ENCODE data around the gene MFSD2B. TPM values are rescaled to one million over a fixed set of nuclear protein-coding genes. Genes with fewer than 3 reads are reported as not detected.

MFSD2B gene
- total and polyA plus RNA-seq, 2 donors (not counting 1 experiment from before 2014, with no cell fraction given), result not detected

GRCh38 chr2:24026233-24026632, 16.3 kb downstream of the MFSD2B start:
- H3K79me2 ChIP-seq (ENCODE audit: control insufficient read depth, insufficient read depth, low read length), result no peaks in the 10 kb centered on the region
- peaks cover 15 to 41% of the 10 kb centered on the region in 2 experiments for H3K36me3 ChIP-seq (replicated peaks in 1 of 2; ENCODE audit: control extremely low read depth in 1 of 2, control insufficient read depth in 1 of 2, extremely low read depth in 1 of 2, insufficient read depth in 2 of 2, low read length in 1 of 2)
- H3K27me3 ChIP-seq (replicated peaks in 1 of 4; ENCODE audit: control extremely low read depth in 1 of 4, control insufficient read depth in 3 of 4, insufficient read depth in 4 of 4, low read length in 3 of 4), result no peaks in the 10 kb centered on the region
- intact Hi-C loops (cut with micrococcal nuclease), result no loop called here
- ChIA-PET CTCF (interaction anchor here (1.4 to 1.5 kb wide), 2 partner anchors 58 to 202 kb away, joined by 4 to 5 read pairs; partner anchors contain the start of gene TP53I3), POLR2A (no interaction called here)
- no peaks in the 10 kb centered on the region for H3K9me3 Mint-ChIP-seq (ENCODE audit: insufficient read depth)
- H3K4me3 ChIP-seq (ENCODE audit: control extremely low read depth in 1 of 5, extremely low read depth in 1 of 5, insufficient read depth in 1 of 5, low read depth in 2 of 5, low read length in 4 of 5), result no peak overlapping the region
- H3K27ac Mint-ChIP-seq, result no peak overlapping the region
- H3K9me3 ChIP-seq (ENCODE audit: control extremely low read depth in 1 of 3, control insufficient read depth in 2 of 3, insufficient read depth in 1 of 3, low read length in 2 of 3), result no peaks in the 10 kb centered on the region
- no peak for ATAC-seq (ENCODE audit: low read depth)
- no peak overlapping the region for H3K4me2 ChIP-seq (replicated peaks; ENCODE audit: low read depth, low read length, poor library complexity, severe bottlenecking)
- H3K9ac ChIP-seq (ENCODE audit: low read length), result no peak overlapping the region
- H3K27ac ChIP-seq (ENCODE audit: low read length in 2 of 2), result no peak overlapping the region
- TF ChIP-seq CTCF (IDR thresholded peaks at IDR 0.05) (no peak), EZH2 (IDR thresholded peaks at IDR 0.05; ENCODE audit: borderline replicate concordance, insufficient read depth, low read depth, low read length, poor library complexity, severe bottlenecking) (no peak)
- DNase-seq, result no peak
- no peak overlapping the region for H3K4me3 Mint-ChIP-seq
- no peak overlapping the region for H2AFZ ChIP-seq (ENCODE audit: insufficient read depth, low read depth, low read length, poor library complexity, severe bottlenecking)
- no peaks in the 10 kb centered on the region for H3K4me1 ChIP-seq (ENCODE audit: control insufficient read depth in 2 of 2, insufficient read depth in 2 of 2, low read length in 2 of 2)
- H3K27me3 Mint-ChIP-seq, result no peaks in the 10 kb centered on the region
- 86% methylated on average over 1 of the region's 2 CpGs for WGBS (ENCODE audit: insufficient coverage)
- H3K4me1 Mint-ChIP-seq, result no peaks in the 10 kb centered on the region
- no peaks in the 10 kb centered on the region for H4K20me1 ChIP-seq (ENCODE audit: control insufficient read depth, insufficient read depth, low read length, poor library complexity, severe bottlenecking)

- no peak overlapping the region for H3K4me3 ChIP-seq (ENCODE audit: control extremely low read depth in 1 of 5, extremely low read depth in 1 of 5, insufficient read depth in 1 of 5, low read depth in 2 of 5, low read length in 4 of 5)
These were observed 29.1 kb downstream of the MFSD2B start for GRCh38 chr2:24038786-24039499.

More at GRCh38 chr2:24038786-24039499, 29.1 kb downstream of the MFSD2B start:
- H3K4me3 Mint-ChIP-seq, result no peak overlapping the region
- H3K36me3 ChIP-seq (replicated peaks in 1 of 2; ENCODE audit: control extremely low read depth in 1 of 2, control insufficient read depth in 1 of 2, extremely low read depth in 1 of 2, insufficient read depth in 2 of 2, low read length in 1 of 2), result peaks cover 0 to 23% of the 10 kb centered on the region in 2 experiments
- H3K4me1 ChIP-seq (ENCODE audit: control insufficient read depth in 2 of 2, insufficient read depth in 2 of 2, low read length in 2 of 2), result no peaks in the 10 kb centered on the region
- peaks cover 6% of the 10 kb centered on the region for H4K20me1 ChIP-seq (ENCODE audit: control insufficient read depth, insufficient read depth, low read length, poor library complexity, severe bottlenecking)
- TF ChIP-seq CTCF (IDR thresholded peaks at IDR 0.05) (no peak), EZH2 (IDR thresholded peaks at IDR 0.05; ENCODE audit: borderline replicate concordance, insufficient read depth, low read depth, low read length, poor library complexity, severe bottlenecking) (no peak)
- no peaks in the 10 kb centered on the region for H3K27me3 ChIP-seq (replicated peaks in 1 of 4; ENCODE audit: control extremely low read depth in 1 of 4, control insufficient read depth in 3 of 4, insufficient read depth in 4 of 4, low read length in 3 of 4)
- H3K27ac Mint-ChIP-seq, result no peak overlapping the region
- H3K27me3 Mint-ChIP-seq, result no peaks in the 10 kb centered on the region
- ATAC-seq (ENCODE audit: low read depth), result no peak
- H3K9me3 Mint-ChIP-seq (ENCODE audit: insufficient read depth), result no peaks in the 10 kb centered on the region
- POLR2A ChIA-PET, result no interaction called here
- CTCF ChIA-PET, result interaction anchor here (0.7 kb wide), 1 partner anchor 51 kb away, joined by 3 read pairs; no protein-coding TSS in a partner anchor
- no peak overlapping the region for H2AFZ ChIP-seq (ENCODE audit: insufficient read depth, low read depth, low read length, poor library complexity, severe bottlenecking)
- H3K9me3 ChIP-seq (ENCODE audit: control extremely low read depth in 1 of 3, control insufficient read depth in 2 of 3, insufficient read depth in 1 of 3, low read length in 2 of 3), result no peaks in the 10 kb centered on the region
- no peak overlapping the region for H3K27ac ChIP-seq (ENCODE audit: low read length in 2 of 2)
- no peak overlapping the region for H3K4me2 ChIP-seq (replicated peaks; ENCODE audit: low read depth, low read length, poor library complexity, severe bottlenecking)
- H3K4me1 Mint-ChIP-seq, result peaks cover 10% of the 10 kb centered on the region
- no peak for DNase-seq
- intact Hi-C loops (cut with micrococcal nuclease), result no loop called here
- peaks cover 31% of the 10 kb centered on the region for H3K79me2 ChIP-seq (ENCODE audit: control insufficient read depth, insufficient read depth, low read length)
- H3K9ac ChIP-seq (ENCODE audit: low read length), result no peak overlapping the region
- 100% methylated on average over 6 of the region's 9 CpGs for WGBS (ENCODE audit: insufficient coverage)

Measured in B cell (primary cell).